Bone marrow (tissue), 2 donors: ENCODE measurements around the gene UBASH3A.
A peak's percentile ranks its signal among the peaks of the same experiment; 100 is the strongest.
"Not testable (repeated sequence)": the region's sequence is repeated elsewhere in the genome, so short reads cannot be mapped to it uniquely, and the experiment has no call there.

ENCODE experiments used
- DNase-seq, 2 donors: peaks; one replicate each; lab custom pipeline; 2025; lab: John Stamatoyannopoulos, UW

Gene UBASH3A

GRCh38 chr21:42468491-42469131 lies 64.9 kb downstream of the UBASH3A start:
- no peak for DNase-seq

GRCh38 chr21:42469272-42469671 lies 65.6 kb downstream of the UBASH3A start:
- no peak for DNase-seq

GRCh38 chr21:42469726-42470125 lies 66.0 kb downstream of the UBASH3A start:
- DNase-seq: not testable (repeated sequence)

GRCh38 chr21:42471206-42471605 lies 67.5 kb downstream of the UBASH3A start:
- no peak for DNase-seq

- no peak for DNase-seq
Measured at GRCh38 chr21:42471716-42472330, 68.1 kb downstream of the UBASH3A start.

- DNase-seq: no peak
Measured at GRCh38 chr21:42472521-42472920, 68.8 kb downstream of the UBASH3A start.

GRCh38 chr21:42473498-42474042 lies 69.9 kb downstream of the UBASH3A start:
- no peak for DNase-seq

- peak in 1 of 2 donors; percentile 11 for DNase-seq
Measured at GRCh38 chr21:42474043-42474831, 70.5 kb downstream of the UBASH3A start.

GRCh38 chr21:42475036-42475435 lies 71.3 kb downstream of the UBASH3A start:
- no peak for DNase-seq

GRCh38 chr21:42475526-42476387 lies 72.1 kb downstream of the UBASH3A start:
- DNase-seq: no peak

- DNase-seq: no peak
Measured at GRCh38 chr21:42476388-42477331, 73.0 kb downstream of the UBASH3A start.

- no peak for DNase-seq
Measured at GRCh38 chr21:42478504-42478903, 74.8 kb downstream of the UBASH3A start.

GRCh38 chr21:42479582-42479981 lies 75.9 kb downstream of the UBASH3A start:
- no peak for DNase-seq

GRCh38 chr21:42480736-42481135 lies 77.0 kb downstream of the UBASH3A start:
- DNase-seq: no peak

- DNase-seq: no peak
Measured at GRCh38 chr21:42481169-42481568, 77.5 kb downstream of the UBASH3A start.

- no peak for DNase-seq
Measured at GRCh38 chr21:42484966-42485365, 81.3 kb downstream of the UBASH3A start.

- DNase-seq: no peak
Measured at GRCh38 chr21:42486072-42486471, 82.4 kb downstream of the UBASH3A start.

- DNase-seq: peak in 1 of 2 donors; percentile 81
Measured at GRCh38 chr21:42486531-42486930, 82.8 kb downstream of the UBASH3A start.

- DNase-seq: no peak
Measured at GRCh38 chr21:42489006-42489563, 85.4 kb downstream of the UBASH3A start.

GRCh38 chr21:42489991-42490390 lies 86.3 kb downstream of the UBASH3A start:
- no peak for DNase-seq
